NB4 (cell line): ENCODE results near the gene CHSY1.

Experiments
- POLR2A ChIP-seq: IDR thresholded peaks from 2 replicates; pipeline ENCODE4 v1.6.1; 2011; ENCODE audit warnings: mild to moderate bottlenecking; ENCODE audit not compliant: insufficient read length; ENCODE audit errors: extremely low read depth
- TF ChIP-seq, protein P1 (sequence below): IDR thresholded peaks from one replicate; pipeline ENCODE4 v1.5.1; 2012; ENCODE audit warnings: low read depth, low read length

DNA sequence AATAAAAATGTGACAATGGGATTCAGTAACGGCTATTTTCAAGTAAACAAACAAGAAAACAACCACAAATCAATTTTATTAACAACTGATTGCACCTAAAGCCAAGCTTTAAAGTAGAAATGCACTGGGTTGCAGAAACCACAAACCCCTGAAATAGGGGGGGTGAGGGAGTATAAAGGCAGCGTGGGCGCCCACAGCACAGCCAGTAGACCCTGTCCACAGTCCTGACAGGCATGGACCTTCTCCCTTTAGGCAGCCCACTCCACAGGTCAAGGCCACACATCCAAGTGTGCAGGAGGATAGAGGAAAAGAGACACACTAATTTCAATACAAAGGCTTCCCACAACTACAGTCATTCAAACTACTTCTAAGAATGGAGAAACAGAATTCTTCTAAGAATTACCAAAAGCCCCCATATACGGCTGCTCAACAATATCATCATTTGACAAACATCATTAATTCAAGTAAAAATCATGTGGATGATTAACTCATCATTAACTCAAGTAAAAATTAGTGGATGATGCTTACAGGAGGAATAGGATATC is 48.7 kb downstream of the CHSY1 start:
- TF ChIP-seq, protein P1, sequence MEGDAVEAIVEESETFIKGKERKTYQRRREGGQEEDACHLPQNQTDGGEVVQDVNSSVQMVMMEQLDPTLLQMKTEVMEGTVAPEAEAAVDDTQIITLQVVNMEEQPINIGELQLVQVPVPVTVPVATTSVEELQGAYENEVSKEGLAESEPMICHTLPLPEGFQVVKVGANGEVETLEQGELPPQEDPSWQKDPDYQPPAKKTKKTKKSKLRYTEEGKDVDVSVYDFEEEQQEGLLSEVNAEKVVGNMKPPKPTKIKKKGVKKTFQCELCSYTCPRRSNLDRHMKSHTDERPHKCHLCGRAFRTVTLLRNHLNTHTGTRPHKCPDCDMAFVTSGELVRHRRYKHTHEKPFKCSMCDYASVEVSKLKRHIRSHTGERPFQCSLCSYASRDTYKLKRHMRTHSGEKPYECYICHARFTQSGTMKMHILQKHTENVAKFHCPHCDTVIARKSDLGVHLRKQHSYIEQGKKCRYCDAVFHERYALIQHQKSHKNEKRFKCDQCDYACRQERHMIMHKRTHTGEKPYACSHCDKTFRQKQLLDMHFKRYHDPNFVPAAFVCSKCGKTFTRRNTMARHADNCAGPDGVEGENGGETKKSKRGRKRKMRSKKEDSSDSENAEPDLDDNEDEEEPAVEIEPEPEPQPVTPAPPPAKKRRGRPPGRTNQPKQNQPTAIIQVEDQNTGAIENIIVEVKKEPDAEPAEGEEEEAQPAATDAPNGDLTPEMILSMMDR: no peak
- no peak for TF ChIP-seq POLR2A
